DMS53 treated with DMSO at 0.1 percent for 48 hours (cell line): ENCODE results near the gene SYNPO2.
A peak's percentile ranks its signal among the peaks of the same experiment; 100 is the strongest.
"Not testable (repeated sequence)": the region's sequence is repeated elsewhere in the genome, so short reads cannot be mapped to it uniquely, and the experiment has no call there.

ENCODE experiments used
- DNase-seq: peaks from one replicate; lab custom pipeline; 2025; ENCODE audit not compliant: unreplicated experiment; lab: John Stamatoyannopoulos, UW

Gene SYNPO2

DNA sequence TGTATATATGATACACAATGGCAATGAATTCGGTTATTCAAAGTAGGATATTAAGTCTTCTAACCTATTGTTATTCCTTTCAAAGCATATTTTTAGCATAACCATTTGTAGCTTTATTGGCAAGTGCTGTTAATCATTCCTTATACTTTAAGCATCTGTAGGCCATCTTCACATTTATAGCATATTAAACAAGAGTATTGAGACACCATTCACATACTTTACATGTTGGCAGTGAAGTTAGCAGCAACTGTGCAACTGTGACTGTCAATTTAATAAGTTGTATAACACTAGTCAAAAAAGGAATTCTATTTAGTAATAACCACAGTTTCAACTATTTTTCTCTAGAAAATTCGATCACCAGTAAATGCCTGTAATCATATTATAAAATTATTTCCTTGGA, 139.6 kb downstream of the SYNPO2 start:
- DNase-seq = no peak

DNA sequence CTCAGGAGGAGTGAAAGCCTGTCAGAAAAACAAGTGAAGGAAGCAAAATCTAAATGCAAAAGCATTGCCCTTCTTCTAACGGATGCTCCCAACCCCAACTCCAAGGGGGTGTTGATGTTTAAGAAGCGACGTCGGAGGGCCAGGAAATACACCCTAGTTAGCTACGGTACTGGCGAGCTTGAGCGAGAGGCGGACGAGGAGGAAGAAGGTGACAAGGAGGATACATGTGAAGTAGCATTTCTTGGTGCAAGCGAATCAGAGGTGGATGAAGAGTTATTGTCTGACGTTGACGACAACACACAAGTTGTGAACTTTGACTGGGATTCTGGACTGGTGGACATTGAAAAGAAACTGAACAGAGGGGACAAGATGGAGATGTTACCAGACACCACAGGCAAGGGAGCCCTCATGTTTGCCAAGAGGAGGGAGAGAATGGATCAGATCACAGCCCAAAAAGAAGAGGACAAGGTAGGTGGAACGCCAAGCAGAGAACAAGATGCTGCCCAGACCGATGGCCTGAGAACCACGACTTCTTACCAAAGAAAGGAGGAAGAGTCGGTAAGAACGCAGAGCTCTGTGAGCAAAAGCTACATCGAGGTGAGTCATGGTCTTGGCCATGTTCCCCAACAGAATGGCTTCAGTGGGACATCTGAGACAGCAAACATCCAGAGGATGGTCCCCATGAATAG, 141.3 kb downstream of the SYNPO2 start:
- no peak for DNase-seq

DNA sequence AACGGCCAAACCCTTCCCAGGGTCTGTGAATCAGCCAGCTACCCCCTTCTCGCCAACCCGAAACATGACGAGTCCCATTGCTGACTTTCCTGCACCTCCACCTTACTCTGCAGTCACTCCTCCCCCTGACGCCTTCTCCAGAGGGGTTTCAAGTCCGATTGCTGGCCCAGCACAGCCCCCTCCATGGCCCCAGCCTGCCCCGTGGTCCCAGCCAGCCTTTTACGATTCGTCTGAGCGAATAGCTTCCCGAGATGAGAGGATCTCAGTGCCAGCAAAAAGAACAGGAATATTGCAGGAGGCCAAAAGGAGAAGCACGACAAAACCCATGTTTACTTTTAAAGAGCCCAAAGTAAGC, 141.9 kb downstream of the SYNPO2 start:
- DNase-seq = no peak

DNA sequence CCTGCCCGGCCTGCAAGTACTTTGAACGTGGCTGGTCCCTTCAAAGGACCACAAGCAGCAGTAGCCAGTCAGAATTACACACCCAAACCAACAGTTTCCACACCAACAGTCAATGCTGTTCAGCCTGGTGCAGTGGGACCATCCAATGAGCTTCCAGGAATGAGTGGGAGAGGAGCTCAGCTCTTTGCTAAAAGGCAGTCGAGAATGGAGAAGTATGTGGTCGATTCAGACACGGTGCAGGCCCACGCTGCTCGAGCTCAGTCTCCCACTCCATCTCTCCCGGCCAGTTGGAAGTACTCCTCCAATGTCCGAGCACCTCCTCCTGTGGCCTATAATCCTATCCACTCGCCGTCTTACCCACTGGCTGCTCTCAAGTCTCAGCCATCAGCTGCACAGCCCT, 142.6 kb downstream of the SYNPO2 start:
- DNase-seq = no peak

DNA sequence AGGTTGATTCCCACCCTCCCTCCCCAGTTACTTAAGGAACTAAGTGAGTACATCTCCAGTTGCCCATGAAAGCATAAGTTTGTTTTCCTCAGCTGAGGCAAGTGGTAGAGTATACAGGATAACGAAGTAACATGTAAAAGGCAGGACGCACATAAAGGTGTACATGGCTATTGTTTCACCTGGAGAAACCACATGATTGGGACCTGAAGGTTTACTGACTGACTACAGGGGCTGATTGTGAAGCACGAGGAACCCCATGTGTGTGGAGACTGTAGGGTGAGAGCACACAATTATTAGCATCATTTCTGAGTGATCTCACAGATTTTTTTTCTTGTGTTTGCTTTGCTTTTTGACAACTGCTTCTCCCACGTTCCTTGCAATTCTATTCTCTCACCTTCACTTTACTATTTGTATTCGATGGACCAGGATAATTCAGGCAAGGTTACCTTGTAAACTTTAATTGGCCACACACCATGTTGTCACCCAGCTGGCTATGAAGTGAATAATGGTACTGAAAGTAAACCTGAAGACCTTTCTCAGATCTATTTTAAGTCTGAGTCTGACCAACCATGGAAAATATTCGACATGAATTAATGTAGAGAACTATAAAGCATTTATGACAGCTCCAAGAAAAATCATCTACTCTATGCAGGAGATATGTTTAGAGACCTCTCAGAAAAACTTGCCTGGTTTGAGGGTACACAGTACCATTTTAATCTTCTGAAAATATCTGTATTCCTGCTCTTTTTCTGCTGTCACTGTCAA, 144.4 kb downstream of the SYNPO2 start:
- DNase-seq = no peak

DNA sequence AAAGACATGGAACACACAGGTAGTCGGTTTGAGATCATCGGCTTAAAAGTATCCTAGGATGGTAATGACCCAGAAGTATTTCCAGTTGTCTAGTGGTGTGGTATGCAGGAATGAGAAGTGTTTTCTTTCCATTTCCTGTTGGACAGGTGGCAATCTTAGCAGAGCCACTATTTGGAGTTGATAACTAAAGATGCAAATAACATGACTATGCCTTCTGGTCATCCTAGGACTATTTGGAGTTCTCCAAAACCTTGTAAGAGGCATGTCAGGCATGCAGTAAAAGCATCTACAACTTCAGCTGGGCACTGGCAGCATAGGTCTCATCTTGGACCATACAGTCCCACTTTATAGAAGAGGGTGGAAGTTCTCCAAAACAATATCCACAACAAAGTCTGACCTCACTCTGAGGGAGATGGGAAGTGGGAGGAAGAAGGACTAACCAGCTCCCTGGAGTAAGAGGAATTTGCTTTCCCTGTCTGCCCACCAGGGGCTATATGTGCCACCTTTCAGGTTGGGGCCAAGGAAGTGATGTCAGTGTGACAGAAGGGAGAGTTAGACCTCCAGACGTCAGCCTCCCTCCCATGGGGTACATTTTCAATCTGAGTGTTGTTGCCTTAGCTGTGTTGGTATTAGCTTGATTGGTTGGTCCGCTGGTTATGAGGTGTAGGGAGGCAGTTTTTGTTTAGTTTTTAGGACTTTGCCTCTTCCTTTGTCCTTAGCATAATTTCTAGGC, 145.8 kb downstream of the SYNPO2 start:
- DNase-seq = no peak

DNA sequence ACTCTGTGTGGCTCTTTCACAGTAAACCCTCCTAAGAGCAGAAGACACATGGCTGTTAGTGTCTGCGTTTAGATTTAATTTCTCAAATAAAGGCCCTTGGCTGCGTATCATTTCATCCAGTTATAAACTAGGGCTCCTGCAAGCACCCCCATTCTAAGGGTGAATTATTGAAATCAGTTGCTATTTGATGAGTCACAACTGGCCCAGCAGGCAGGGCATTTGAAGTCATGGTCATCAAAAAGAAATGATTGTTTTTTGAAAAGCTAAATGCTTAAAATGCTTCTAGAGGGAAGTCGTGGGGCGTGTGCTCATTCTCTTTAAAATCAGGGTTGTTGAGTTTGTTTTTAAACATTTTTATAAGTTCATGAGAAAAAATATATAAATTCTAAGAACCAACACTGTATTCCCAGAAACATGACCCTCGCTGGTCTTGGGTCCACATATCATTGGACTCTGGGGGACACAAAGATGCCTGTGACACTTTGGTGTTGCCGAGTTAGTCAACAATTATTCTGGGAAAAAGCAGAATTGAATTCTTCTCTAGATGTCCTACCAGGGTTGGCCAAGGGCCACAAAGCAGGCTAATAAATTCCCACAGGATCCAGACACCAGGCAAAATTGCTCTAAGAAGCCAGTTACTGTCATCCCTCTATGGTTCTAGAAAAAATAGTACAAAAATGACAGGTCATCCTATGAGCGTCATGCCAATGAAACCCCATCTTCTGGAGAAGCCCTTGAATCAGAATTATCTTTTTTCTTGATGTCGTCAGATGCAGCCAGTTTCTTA, 147.5 kb downstream of the SYNPO2 start:
- DNase-seq = no peak

DNA sequence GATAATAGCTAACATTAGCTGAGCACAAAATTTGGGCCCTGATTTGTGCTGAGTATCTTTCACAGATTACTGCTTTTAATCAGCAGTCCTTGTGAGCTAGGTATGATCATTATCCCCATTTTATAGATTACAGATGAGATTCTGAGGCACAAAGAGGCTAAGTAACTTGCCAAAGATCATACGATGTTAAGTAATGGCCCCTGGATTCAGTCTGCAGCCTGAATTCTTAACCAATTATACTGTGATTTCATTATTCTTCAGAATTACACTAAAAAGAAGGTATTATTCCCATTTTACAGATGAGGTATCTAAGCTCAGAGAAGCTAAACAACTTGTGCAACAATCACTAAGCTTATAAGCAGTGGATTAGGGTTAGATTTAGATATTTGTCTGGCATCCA, 149.1 kb downstream of the SYNPO2 start:
- DNase-seq = no peak

DNA sequence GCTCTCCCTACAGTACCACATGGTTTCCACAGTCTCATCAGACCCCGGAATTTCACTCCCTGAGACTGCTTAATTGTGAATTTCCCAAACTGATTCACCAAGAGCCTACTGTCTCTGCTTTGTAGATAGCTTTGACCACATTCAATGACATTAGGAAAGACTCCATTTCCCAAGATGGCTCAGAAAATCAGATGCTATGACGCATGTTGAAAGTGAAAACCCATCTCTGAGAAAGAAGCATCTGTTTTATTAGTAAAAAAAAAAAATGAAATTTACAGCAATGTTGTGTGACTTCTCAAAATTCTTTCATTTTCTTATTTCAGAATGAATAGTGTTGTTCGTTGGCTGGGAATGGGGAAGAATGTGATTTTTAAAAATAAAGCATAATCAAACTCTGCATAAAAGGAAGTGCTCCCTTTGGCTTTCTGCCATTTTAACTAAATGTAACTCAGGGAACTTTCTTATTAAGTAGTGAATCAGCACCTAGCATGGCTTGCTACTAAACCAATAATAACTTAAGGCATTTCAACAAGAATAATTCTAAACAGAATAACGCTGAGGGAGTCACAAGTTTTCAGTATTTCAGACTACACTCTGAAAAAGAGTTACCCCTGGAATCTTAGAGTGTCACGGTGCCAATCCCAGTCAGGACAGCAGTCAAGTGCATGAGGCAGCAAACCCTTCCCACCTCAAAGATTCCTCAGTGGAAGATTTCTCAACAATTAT, 149.6 kb downstream of the SYNPO2 start:
- no peak for DNase-seq

DNA sequence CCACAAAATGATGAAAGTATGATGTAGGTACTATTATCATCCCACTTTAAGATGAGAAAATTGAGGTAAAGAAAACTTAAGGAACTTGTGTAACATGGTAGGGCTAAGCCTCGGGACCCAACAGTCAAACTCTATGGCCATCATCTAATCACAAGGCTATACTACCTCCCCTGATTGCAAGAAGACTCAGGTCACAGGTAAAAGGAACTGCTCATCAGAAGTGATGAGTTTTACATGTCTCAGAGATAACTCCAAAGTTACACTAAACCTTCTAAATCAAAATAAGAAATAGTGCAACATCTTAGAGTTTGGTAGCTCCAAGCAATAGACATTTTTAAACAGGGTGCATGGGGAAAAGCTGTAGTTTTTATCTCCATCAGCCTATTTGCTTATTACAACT, 150.5 kb downstream of the SYNPO2 start:
- DNase-seq = no peak

DNA sequence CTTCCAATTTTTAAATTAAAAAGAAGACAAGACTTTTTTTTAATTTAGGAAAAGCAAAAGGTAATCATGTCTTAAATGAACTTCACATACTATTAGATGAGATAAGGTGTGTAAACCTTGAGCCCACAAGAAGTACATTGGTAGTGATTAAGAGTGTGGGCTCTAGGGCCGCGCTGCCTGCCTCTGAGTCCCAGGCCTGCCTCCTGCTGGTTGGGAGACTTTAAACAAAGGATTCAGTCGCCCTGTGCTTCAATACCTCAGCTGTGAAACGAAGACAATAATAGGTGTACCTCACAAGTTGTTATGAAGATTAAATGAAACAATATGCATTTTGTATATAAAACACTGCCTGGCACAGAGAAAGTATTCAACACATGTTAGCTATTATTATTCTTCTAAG, 151.1 kb downstream of the SYNPO2 start:
- DNase-seq = no peak

DNA sequence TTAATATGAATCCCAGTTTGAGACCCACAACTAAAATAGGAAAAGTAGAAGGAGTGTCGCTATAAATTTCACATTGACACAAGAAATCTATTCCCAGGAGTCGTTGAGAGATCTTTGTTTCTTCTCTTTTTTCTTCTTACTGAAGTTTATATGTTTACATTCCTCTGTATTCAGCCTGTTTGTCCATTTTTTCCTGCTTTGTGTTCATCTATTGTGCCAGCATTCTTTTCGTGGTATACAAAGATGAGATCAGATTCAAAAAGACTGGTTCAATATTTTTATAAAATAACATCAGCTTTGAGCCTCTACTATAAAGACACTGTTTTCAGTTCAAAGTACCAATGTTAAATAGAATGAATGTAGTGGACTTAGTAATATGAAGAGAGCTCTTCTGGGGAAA, 151.6 kb downstream of the SYNPO2 start:
- no peak for DNase-seq

DNA sequence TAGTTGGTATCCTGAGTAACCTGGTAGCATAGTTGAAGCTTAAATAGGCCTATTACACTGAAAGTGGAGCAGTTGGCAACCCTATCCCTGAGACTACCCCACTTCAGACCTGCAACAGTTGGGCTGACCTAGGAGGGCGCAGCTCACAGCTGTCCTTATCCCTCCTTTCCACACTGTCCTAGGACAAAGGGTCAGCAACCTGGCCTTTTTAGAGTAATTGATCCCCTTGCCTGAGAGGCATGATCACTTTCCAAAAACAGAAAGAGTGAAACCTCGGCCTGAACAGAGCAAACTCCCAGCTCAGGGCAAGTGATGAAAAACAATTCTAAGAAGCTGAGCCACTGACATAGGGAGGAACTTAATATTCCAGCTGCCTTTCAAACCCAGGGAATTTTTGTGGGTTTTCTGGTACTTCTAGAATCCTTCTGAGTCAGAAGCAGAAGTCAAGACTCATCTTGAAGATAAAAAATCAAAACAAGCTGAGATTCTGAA, 152.1 kb downstream of the SYNPO2 start:
- no peak for DNase-seq

DNA sequence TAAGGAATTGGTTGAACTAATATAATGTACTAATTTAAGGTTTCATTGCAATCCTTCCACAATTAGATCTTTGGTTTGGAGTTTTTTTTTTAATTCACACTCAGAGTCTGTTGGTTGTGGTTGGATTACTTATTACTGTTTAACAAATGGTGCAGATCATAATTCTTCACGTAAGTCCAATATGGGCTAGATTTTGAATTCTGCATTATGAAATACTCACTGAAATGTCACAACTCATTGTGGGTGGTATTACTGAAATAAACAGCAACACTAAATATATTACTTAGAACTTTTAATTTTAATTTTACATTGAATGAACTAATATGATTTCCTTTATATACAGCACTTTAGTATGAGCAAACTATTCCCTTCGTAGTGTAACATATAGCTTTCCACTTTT, 152.7 kb downstream of the SYNPO2 start:
- DNase-seq = no peak

DNA sequence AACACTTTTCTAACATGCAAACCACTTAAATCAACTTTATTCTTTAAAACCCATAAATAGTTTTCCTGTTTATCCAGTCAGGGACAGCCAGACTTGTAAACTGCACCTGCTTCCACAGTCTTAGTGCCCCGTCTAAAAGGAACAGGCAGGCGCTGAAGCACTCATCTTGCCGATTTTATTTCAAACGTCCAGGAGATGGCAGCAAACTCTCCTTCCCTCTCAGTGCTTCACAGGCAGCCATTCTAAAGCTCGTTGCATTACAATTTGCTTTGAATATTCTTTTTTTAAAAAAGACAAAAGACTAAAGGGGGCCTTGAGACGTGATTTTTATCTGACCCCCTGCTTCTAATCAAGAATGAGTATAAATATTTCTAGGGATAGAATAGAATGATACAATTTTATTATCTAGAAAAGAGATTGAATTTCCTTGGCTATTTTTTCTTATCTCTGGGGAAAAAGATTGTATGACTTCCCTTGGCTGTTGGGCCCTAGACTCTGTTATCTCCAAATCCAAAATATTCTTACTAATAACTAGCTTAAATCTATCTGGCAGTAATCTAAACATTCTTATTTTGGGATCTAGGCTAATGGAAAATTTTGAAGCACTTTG, 153.4 kb downstream of the SYNPO2 start:
- peak; percentile 61 for DNase-seq

DNA sequence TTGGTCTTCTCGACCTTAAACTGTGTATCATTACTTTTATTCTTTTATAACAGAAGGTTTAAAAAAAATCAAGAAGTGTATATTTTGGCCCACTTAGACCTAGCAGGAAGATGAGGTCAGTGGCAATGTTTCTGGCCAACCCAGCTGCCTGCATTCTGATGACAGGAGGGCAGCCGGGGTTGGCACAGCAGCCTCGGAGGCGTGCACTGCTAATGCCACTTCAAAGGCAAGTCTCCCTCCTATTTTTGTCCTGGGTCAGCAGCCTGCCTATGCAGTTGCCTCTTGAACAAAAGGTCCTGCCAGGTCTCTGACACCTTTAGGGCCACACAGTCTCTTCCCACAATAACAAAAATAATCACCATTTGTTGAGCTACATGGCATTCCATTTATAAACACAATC, 157.6 kb downstream of the SYNPO2 start:
- DNase-seq = no peak

DNA sequence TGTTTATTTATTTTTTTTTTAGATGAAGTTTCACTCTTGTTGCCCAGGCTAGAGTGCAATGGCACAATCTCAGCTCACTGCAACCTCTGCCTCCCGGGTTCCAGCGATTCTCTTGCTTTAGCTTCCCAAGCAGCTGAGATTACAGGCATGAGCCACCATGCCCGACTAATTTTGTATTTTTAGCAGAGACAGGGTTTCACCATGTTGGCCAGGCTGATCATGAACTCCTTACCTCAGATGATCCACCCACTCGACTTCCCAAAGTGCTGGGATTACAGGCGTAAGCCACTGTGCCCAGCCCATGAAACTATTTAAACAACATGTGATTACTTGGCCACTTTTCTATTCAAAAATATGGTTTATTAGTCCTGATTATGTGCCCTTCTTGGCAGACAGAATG, 158.4 kb downstream of the SYNPO2 start:
- DNase-seq = not testable (repeated sequence)

DNA sequence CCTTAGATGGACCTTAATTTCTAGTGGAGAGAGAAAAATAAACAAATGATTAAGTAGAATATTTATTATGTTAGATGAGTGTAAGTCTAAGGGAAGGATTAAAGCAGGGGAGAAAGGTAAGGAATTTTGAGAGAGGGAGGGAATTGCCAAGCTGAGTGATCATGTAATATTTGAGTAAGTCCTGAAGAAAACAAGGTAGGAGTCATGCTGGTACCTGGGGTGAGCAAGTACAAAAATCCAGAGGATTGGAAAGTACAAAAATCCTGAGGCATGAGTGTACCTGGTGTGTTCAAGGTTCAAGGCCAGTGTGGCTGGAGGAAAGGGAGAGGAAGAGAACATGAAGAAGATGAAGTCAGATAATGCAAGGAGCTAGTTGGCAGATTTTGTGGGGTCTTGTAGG, 159.8 kb downstream of the SYNPO2 start:
- DNase-seq = no peak

DNA sequence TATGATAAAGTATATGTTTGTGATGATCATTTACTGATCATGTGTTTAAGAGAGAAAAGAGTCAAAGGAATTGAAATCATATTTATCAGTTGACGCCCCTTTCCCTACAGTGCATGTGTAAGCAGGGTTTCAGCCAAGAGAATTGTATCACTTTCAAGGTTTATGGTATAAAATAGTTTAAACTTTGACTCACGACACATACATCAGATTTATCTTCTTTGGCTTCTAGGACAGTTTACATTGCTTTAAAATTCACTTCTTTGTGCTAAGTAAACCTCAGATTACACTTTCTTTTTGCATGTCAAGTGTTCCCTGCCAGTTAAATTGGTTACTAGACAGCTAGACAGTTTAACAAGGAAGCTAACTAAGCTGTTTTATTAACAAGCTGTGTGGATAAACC, 160.7 kb downstream of the SYNPO2 start:
- DNase-seq = no peak

DNA sequence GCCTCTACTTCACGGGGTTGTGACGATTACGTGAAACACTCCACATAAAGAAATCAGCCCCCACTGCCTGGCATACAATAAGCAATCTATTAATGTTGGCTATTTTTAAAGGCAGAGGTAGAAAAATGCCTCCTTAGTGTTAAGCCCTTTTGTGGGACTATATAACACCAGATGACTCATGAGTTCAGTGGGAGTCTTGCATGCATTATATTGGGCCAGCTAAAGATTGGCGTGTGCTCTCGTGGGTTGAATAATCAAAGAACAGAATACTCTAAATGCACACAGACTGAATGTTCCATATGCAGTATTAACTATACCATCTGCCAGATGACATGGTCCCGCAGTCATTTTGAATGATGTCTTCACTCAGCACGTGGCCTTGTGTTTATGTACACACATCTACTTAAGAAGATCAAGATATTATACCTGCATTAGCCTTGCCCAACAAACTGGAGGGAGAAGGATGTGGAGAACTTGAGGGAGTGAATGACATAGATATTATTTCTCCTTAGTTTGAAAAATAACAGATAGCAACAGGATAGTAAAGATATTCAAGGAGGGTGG, 162.0 kb downstream of the SYNPO2 start:
- no peak for DNase-seq
